Activated CD8-positive, alpha-beta memory T cell treated with anti-CD3 and anti-CD28 coated beads for 24 hours (primary cell): Measurements from ENCODE around the gene OR2AJ1.

ENCODE experiments used
- DNase-seq: peaks from one replicate; pipeline ENCODE4 v3.0.0-alpha.2; 2020

OR2AJ1 gene

GRCh38 chr1:247924868-247925267, at the start of gene OR2AJ1:
Gene OR2AJ1, plus strand, starts transcription at chr1:247924889. Its CDS starts 8,880 bp downstream, at chr1:247933769.
- DNase-seq: no peak

- DNase-seq: no peak
These were observed 41.3 kb upstream of the OR2AJ1 start for GRCh38 chr1:247883346-247883745.

GRCh38 chr1:247884797-247885413, 39.8 kb upstream of the OR2AJ1 start:
- no peak for DNase-seq

- no peak for DNase-seq
These were observed 29.5 kb upstream of the OR2AJ1 start, which contains the start of gene OR2W3 for GRCh38 chr1:247895163-247895637. Gene OR2W3, plus strand, starts transcription at chr1:247895587. Its CDS starts 0 bp downstream, at chr1:247895587.

GRCh38 chr1:247895976-247896375, 28.7 kb upstream of the OR2AJ1 start:
- DNase-seq: no peak

GRCh38 chr1:247904122-247904521, 20.6 kb upstream of the OR2AJ1 start:
- DNase-seq: no peak

GRCh38 chr1:247905181-247905580, 19.5 kb upstream of the OR2AJ1 start:
- DNase-seq: no peak

- peak; percentile 60 for DNase-seq
These were observed 18.7 kb upstream of the OR2AJ1 start for GRCh38 chr1:247905910-247906503.

GRCh38 chr1:247906504-247907047, 18.1 kb upstream of the OR2AJ1 start:
- DNase-seq: no peak

GRCh38 chr1:247908766-247909165, 15.9 kb upstream of the OR2AJ1 start:
- DNase-seq: no peak

- no peak for DNase-seq
These were observed 10.9 kb upstream of the OR2AJ1 start for GRCh38 chr1:247913786-247914185.

- DNase-seq: no peak
These were observed 9.6 kb upstream of the OR2AJ1 start for GRCh38 chr1:247914941-247915662.

- no peak for DNase-seq
These were observed 4.7 kb upstream of the OR2AJ1 start, which contains the start of gene OR2T8 for GRCh38 chr1:247919952-247920351. Gene OR2T8, plus strand, starts transcription at chr1:247920252. Its CDS starts 766 bp downstream, at chr1:247921018.

- no peak for DNase-seq
These were observed 748 bp upstream of the OR2AJ1 start for GRCh38 chr1:247923941-247924340.

GRCh38 chr1:247933989-247934388, 9.3 kb downstream of the OR2AJ1 start:
- no peak for DNase-seq

GRCh38 chr1:247935781-247936180, 11.1 kb downstream of the OR2AJ1 start:
- DNase-seq: no peak

GRCh38 chr1:247936415-247936814, 11.7 kb downstream of the OR2AJ1 start:
- DNase-seq: no peak

- DNase-seq: peak; percentile 96
These were observed 12.5 kb downstream of the OR2AJ1 start for GRCh38 chr1:247936965-247937734.

GRCh38 chr1:247942624-247943023, 17.9 kb downstream of the OR2AJ1 start:
- no peak for DNase-seq

- no peak for DNase-seq
These were observed 23.9 kb downstream of the OR2AJ1 start, which contains the start of gene OR2L8 for GRCh38 chr1:247948558-247948957. Gene OR2L8, plus strand, starts transcription at chr1:247948858. Its CDS starts 0 bp downstream, at chr1:247948858.

- DNase-seq: no peak
These were observed 28.7 kb downstream of the OR2AJ1 start for GRCh38 chr1:247953408-247953807.

GRCh38 chr1:247961791-247962190, 37.1 kb downstream of the OR2AJ1 start:
- no peak for DNase-seq
